Measurements from ENCODE around the gene LIN7A.
"Not testable (repeated sequence)": the region's sequence is repeated elsewhere in the genome, so short reads cannot be mapped to it uniquely, and the experiment has no call there.

The LIN7A gene

DNA sequence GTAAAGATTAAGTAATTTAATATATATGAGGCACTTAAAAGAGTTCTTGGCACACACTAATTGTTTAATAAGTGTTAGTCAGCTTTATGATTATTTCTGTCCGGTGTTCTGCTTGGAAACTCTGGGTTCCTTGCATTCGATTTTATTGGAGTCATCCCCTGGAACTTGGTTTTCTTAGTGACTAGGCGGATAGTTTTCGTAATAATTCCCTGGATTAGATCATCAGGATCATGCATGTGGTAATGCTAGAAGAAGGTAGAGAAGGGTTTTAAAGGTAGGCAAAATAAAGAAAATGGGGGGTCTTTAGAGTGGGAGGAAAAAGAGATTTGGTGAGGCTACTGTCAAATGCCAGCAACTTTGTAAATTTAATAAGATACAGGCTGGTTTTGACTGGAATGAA lies 132.6 kb downstream of the LIN7A start:
- no peak for DNase-seq (ENCODE audit: low read depth)
- H3K4me3 ChIP-seq (ENCODE audit: low read depth, low read length), result no peak overlapping the region
- TF ChIP-seq, protein P1, sequence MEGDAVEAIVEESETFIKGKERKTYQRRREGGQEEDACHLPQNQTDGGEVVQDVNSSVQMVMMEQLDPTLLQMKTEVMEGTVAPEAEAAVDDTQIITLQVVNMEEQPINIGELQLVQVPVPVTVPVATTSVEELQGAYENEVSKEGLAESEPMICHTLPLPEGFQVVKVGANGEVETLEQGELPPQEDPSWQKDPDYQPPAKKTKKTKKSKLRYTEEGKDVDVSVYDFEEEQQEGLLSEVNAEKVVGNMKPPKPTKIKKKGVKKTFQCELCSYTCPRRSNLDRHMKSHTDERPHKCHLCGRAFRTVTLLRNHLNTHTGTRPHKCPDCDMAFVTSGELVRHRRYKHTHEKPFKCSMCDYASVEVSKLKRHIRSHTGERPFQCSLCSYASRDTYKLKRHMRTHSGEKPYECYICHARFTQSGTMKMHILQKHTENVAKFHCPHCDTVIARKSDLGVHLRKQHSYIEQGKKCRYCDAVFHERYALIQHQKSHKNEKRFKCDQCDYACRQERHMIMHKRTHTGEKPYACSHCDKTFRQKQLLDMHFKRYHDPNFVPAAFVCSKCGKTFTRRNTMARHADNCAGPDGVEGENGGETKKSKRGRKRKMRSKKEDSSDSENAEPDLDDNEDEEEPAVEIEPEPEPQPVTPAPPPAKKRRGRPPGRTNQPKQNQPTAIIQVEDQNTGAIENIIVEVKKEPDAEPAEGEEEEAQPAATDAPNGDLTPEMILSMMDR (IDR thresholded peaks at IDR 0.05; ENCODE audit: control insufficient read depth, extremely low read depth, insufficient read depth), result no peak

DNA sequence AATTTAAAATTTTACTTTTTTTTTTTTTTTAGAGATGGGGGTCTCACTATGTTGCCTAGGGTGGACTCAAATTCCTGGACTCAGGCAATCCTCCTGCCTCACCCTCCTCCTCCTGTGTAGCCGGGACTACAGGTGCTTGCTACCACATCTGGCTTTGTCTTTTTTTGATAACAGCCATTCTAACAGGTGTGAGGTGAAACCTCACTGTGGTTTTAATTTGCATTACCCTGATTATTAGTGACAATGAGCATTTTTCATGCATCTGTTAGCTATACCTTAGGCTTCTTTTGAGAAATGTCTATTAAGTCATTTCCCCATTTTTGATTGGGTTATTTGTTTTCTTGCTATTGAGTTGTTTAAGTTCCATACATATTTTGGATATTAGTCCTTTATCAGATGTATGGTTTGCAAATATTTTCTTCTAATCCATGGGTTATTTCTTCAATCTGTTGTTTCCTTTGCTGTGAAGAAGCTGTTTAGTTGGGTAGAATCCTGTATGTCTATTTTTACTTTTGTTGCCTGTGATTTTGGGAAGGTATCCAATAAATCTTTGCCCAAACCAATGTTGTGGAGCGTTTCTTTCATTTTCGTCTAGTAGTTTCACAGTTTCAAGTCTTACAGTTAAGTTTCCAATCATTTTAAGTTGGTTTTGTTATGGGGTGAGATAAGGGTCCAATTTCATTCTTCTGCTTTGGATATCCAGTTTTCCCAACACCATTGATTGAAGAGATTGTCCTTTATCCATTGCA lies 134.9 kb downstream of the LIN7A start:
- no peak for DNase-seq (ENCODE audit: low read depth)
- H3K4me3 ChIP-seq (ENCODE audit: low read depth, low read length), result no peak overlapping the region
- TF ChIP-seq, protein P1 (IDR thresholded peaks at IDR 0.05; ENCODE audit: control insufficient read depth, extremely low read depth, insufficient read depth), result no peak

DNA sequence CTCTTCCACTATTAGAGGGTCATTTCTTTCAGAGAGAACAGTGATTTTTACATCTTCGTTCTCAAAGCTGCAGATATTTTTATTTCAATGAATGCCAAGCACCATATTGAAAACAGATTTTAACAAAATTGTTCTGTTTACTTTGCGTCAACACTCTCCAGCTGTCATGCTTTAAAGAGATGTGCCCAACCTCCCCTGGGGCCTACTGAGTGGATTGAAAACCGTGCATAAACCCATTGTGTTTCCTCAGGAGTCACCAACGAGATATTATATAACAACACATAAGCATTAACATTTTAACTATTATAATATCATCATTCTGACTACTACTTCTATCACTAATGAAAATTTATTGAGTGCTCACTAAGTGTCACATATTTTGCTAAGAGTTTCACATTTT lies 139.5 kb downstream of the LIN7A start:
- TF ChIP-seq, protein P1 (IDR thresholded peaks at IDR 0.05; ENCODE audit: control insufficient read depth, extremely low read depth, insufficient read depth), result no peak
- DNase-seq (ENCODE audit: low read depth), result no peak
- no peak overlapping the region for H3K4me3 ChIP-seq (ENCODE audit: low read depth, low read length)

DNA sequence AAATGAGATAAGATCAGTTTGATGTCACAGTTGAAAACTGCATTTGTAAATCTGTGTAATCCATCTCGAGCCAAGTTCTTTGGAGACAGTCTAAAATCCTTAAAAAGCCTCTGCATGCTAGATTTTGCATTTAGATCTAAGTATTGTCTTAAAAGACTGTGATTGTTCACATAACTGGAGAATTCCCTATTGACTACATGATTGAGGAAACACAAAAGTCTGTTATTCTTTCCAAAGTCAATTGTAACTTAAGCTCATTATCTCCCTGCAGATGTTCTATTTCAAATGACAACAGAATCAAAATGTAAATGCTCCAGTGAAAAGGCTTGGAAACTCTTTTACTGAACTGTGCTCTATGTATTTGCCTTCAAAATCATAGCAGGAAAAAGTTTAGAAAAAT lies 143.2 kb downstream of the LIN7A start:
- DNase-seq (ENCODE audit: low read depth), result no peak
- TF ChIP-seq, protein P1 (IDR thresholded peaks at IDR 0.05; ENCODE audit: control insufficient read depth, extremely low read depth, insufficient read depth), result no peak
- H3K4me3 ChIP-seq (ENCODE audit: low read depth, low read length), result no peak overlapping the region

DNA sequence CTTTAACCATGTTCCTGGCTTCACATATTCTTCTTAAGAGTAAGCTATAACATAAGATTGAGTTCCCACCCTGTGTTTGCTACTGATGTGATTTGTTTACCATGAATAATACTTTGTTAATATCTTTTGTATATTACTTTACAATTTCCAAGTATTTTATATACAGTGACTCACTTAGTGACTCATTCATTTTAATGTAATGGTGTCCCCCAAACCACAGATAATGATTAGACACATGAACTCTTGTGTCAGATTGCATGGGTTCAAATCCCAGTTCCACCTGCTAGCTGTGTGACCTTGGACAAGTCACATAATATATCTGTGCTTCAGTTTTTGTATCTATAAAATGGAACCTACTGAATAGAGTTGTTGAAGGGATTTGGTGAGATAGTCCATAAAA lies 144.9 kb downstream of the LIN7A start:
- no peak overlapping the region for H3K4me3 ChIP-seq (ENCODE audit: low read depth, low read length)
- DNase-seq (ENCODE audit: low read depth), result no peak
- TF ChIP-seq, protein P1 (IDR thresholded peaks at IDR 0.05; ENCODE audit: control insufficient read depth, extremely low read depth, insufficient read depth), result no peak

DNA sequence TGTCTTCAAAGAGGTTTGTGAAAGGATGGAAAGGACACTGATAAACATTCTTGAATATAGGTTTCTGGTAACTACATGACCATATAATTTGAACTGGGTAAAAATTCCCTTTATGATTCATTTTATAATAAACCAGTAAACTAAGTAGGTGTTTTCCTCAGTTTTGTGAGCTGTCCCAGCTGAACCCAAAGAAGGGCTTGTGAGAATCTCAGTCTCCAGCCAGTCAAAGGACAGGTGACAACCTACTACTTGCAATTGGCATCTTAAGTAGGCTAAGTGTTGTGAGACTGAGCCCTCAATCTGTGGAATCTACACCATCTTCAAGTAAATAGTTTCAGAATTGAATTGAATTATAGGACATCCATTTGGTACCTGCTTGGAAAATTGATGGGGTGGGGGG lies 145.9 kb downstream of the LIN7A start:
- TF ChIP-seq, protein P1 (IDR thresholded peaks at IDR 0.05; ENCODE audit: control insufficient read depth, extremely low read depth, insufficient read depth), result no peak
- H3K4me3 ChIP-seq (ENCODE audit: low read depth, low read length), result no peak overlapping the region
- no peak for DNase-seq (ENCODE audit: low read depth)

DNA sequence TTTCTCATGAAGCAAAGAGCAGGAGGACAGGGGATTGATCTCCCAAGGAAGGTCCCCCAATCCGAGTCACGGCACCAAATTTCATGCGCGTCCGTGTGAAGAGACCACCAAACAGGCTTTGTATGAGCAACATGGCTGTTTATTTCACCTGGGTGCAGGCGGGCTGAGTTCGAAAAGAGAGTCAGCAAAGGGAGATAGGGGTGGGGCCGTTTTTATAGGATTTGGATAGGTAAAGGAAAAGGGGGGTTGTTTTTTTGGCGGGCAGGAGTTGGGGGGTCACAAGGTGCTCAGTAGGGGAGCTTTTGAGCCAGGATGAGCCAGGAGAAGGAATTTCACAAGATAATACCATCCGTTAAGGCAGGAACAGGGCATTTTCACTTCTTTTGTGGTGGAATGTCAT lies 149.3 kb downstream of the LIN7A start:
- not testable (repeated sequence) for H3K4me3 ChIP-seq (ENCODE audit: low read depth, low read length); DNase-seq (ENCODE audit: low read depth)

DNA sequence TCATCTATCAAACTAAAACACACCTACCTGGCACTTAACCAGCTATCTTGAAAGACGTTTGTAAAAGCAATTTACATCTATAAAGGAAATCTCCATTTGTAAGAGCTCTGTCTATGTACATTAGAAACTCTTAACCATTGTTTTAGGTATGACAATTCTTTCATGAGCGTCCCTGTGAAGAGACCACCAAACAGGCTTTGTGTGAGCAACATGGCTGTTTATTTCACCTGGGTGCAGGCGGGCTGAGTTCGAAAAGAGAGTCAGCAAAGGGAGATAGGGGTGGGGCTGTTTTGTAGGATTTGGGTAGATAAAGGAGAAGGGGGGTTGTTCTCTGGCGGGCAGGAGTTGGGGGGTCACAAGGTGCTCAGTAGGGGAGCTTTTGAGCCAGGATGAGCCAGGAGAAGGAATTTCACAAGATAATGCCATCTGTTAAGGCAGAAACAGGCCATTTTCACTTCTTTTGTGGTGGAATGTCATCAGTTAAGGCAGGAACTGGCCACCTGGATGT lies 154.7 kb downstream of the LIN7A start:
- DNase-seq (ENCODE audit: low read depth), result not testable (repeated sequence)

More for the DNA sequence above, 154.7 kb downstream of the LIN7A start:
- H3K4me3 ChIP-seq (ENCODE audit: low read depth, low read length), result not testable (repeated sequence)

Measured in LNCaP clone FGC (cell line).